ENCODE measurements around the gene SORCS2.

Gene SORCS2

GRCh38 chr4:7630568-7631287, 438.4 kb downstream of the SORCS2 start:
- no peak for DNase-seq

- no peak for DNase-seq
Observed at GRCh38 chr4:7631288-7632014, 439.1 kb downstream of the SORCS2 start.

- DNase-seq, result no peak
Observed at GRCh38 chr4:7632341-7632740, 440.0 kb downstream of the SORCS2 start.

GRCh38 chr4:7632971-7633370, 440.6 kb downstream of the SORCS2 start:
- DNase-seq, result no peak

- no peak for DNase-seq
Observed at GRCh38 chr4:7634661-7635251, 442.4 kb downstream of the SORCS2 start.

- DNase-seq, result no peak
Observed at GRCh38 chr4:7635445-7636239, 443.3 kb downstream of the SORCS2 start.

GRCh38 chr4:7636240-7636508, 443.8 kb downstream of the SORCS2 start:
- DNase-seq, result no peak

- DNase-seq, result no peak
Observed at GRCh38 chr4:7637139-7637538, 444.8 kb downstream of the SORCS2 start.

- no peak for DNase-seq
Observed at GRCh38 chr4:7637971-7638370, 445.6 kb downstream of the SORCS2 start.

- DNase-seq, result no peak
Observed at GRCh38 chr4:7638489-7638888, 446.2 kb downstream of the SORCS2 start.

- DNase-seq, result no peak
Observed at GRCh38 chr4:7638984-7639789, 446.8 kb downstream of the SORCS2 start.

- DNase-seq, result no peak
Observed at GRCh38 chr4:7640136-7640535, 447.8 kb downstream of the SORCS2 start.

GRCh38 chr4:7641712-7642111, 449.4 kb downstream of the SORCS2 start:
- DNase-seq, result no peak

- no peak for DNase-seq
Observed at GRCh38 chr4:7642741-7643458, 450.6 kb downstream of the SORCS2 start.

- no peak for DNase-seq
Observed at GRCh38 chr4:7645158-7645557, 452.8 kb downstream of the SORCS2 start.

GRCh38 chr4:7645956-7646355, 453.6 kb downstream of the SORCS2 start:
- DNase-seq, result no peak

GRCh38 chr4:7646384-7647061, 454.2 kb downstream of the SORCS2 start:
- DNase-seq, result no peak

- no peak for DNase-seq
Observed at GRCh38 chr4:7647186-7647585, 454.8 kb downstream of the SORCS2 start.

GRCh38 chr4:7647600-7648543, 455.5 kb downstream of the SORCS2 start:
- DNase-seq, result no peak
